PC-9 (cell line): ENCODE results near the gene ABCD3.

ENCODE experiments used
- CTCF ChIP-seq: fragments of 200-600 bp; sonication (generic); conservative IDR thresholded peaks from 2 replicates; pipeline ENCODE4 v1.6.1; 2017; ENCODE audit warnings: mixed run types, antibody characterized with exemption, mild to moderate bottlenecking, moderate library complexity
- EZH2 ChIP-seq: fragments of 200-600 bp; sonication (generic); IDR thresholded peaks from 2 replicates; pipeline ENCODE4 v1.8.0; 2017; ENCODE audit warnings: antibody characterized with exemption, low read depth

GRCh38 chr1:94543893-94544635, 125.9 kb downstream of the ABCD3 start:
- TF ChIP-seq CTCF, result no peak
- TF ChIP-seq EZH2, result no peak
